GM23338 (cell line): Measurements from ENCODE around the gene RAB1B.

Experiments
- CREB1 ChIP-seq: fragments of 250-450 bp; sonication (Bioruptor Pico); IDR thresholded peaks from 2 replicates; pipeline ENCODE4 v1.5.0; 2020; ENCODE audit warnings: low read depth, mild to moderate bottlenecking, moderate library complexity
- EZH2 ChIP-seq: fragments of 200-600 bp; sonication (generic); IDR thresholded peaks from one replicate; pipeline ENCODE4 v1.8.0; 2017; ENCODE audit warnings: antibody characterized with exemption, mild to moderate bottlenecking, low read depth; ENCODE audit not compliant: unreplicated experiment
- EZH2phosphoT487 ChIP-seq: fragments of 200-600 bp; sonication (generic); IDR thresholded peaks from one replicate; pipeline ENCODE4 v1.8.1; 2018; ENCODE audit warnings: antibody characterized with exemption; ENCODE audit not compliant: unreplicated experiment
- NANOG ChIP-seq: IDR thresholded peaks from 2 replicates; pipeline ENCODE4 v1.6.1; 2016; ENCODE audit warnings: antibody characterized with exemption, borderline replicate concordance
- POLR2AphosphoS5 ChIP-seq: IDR thresholded peaks from 2 replicates; pipeline ENCODE4 v1.6.1; 2016; ENCODE audit warnings: antibody characterized with exemption, low read depth
- STAT1 ChIP-seq: IDR thresholded peaks from one replicate; pipeline ENCODE4 v1.6.1; 2016; ENCODE audit warnings: antibody characterized with exemption; ENCODE audit not compliant: unreplicated experiment
- ZNF331 ChIP-seq: fragments of 250-450 bp; sonication (Bioruptor Pico); IDR thresholded peaks from 2 replicates; pipeline ENCODE4 v1.5.0; 2020; ENCODE audit warnings: low read depth, mild to moderate bottlenecking, moderate library complexity
- TF ChIP-seq, protein P1 (sequence below), 2 experiments: fragments of 200-600 bp in 1 of 2; sonication (generic) in 1 of 2; conservative IDR thresholded peaks; 2 replicates each; pipeline versions ENCODE4 v1.5.1 to v1.6.1; 2016 to 2017; ENCODE audit warnings: antibody characterized with exemption in 2 of 2, low read depth in 2 of 2, mild to moderate bottlenecking in 2 of 2, moderate library complexity in 1 of 2

DNA sequence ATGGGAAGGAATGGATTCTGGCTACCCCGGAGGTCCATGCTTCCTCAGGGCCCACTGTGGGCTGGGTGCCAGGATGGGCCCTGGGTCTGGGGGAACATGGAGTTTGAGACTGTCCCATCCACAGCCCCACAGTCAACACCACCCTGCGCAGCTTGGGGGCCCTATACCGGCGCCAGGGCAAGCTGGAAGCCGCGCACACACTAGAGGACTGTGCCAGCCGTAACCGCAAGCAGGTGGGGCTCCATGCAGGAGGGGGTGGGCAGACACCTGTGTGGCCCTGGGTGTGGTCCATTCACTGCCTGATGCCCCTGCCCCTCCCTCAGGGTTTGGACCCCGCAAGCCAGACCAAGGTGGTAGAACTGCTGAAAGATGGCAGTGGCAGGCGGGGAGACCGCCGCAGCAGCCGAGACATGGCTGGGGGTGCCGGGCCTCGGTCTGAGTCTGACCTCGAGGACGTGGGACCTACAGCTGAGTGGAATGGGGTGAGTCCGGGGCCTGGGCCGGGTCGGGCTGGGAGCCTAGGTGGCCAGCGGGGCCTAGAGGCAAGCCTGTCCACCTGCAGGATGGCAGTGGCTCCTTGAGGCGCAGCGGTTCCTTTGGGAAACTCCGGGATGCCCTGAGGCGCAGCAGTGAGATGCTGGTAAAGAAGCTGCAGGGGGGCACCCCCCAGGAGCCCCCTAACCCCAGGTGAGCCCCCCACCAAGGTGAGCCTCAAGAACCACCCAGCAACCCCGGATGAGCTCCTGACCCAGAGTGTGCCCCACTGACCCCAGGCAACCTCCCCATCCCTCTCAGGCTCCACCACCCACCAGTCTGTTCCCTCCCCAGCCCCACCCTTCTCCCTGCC, 2.7 kb upstream of the RAB1B start:
- TF ChIP-seq POLR2AphosphoS5 = no peak
- TF ChIP-seq, protein P1, sequence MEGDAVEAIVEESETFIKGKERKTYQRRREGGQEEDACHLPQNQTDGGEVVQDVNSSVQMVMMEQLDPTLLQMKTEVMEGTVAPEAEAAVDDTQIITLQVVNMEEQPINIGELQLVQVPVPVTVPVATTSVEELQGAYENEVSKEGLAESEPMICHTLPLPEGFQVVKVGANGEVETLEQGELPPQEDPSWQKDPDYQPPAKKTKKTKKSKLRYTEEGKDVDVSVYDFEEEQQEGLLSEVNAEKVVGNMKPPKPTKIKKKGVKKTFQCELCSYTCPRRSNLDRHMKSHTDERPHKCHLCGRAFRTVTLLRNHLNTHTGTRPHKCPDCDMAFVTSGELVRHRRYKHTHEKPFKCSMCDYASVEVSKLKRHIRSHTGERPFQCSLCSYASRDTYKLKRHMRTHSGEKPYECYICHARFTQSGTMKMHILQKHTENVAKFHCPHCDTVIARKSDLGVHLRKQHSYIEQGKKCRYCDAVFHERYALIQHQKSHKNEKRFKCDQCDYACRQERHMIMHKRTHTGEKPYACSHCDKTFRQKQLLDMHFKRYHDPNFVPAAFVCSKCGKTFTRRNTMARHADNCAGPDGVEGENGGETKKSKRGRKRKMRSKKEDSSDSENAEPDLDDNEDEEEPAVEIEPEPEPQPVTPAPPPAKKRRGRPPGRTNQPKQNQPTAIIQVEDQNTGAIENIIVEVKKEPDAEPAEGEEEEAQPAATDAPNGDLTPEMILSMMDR (conservative IDR thresholded peaks at IDR 0.05; ENCODE audit: low read depth in 2 of 2) = no peak
- no peak for TF ChIP-seq NANOG
- TF ChIP-seq EZH2phosphoT487 = no peak
- TF ChIP-seq ZNF331 = no peak
- TF ChIP-seq EZH2 = no peak
- no peak for TF ChIP-seq STAT1
- no peak for TF ChIP-seq CREB1 (CRISPR knock-in tag)
